ENCODE data around the gene RAB33B.

Gene RAB33B

DNA sequence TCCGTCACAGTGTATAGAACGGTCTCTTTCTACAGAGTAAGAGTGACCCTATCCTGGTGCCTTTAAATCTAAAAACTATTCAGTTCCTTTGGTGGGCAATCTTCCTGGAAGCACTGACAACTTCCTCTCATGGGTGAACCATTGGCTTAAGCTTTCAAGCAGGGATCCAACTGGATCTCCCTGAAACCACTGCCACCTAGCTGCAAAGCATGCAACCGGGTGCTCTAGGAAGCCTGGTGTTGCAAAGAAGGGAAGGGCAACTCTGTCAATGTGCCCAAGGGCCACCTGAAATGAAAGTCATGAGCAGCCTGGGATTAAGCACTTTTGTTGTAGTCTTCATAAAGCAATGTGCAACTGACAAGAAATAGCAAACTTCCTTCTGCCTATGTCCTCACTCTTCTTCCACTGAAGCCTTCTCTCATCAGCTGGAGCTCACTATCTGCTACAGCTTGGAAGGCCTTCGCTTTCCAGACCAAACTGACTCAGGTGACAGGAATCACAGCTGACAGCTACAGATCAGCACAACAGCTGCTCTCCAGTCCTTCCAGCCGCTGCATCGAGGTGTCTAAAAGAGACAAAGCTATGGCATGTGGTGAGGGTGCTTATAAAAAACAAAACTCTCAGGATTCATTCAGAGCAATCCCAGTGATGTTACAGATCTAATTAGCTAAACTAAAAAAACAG lies 55.9 kb downstream of the RAB33B start:
- no peak for DNase-seq

DNA sequence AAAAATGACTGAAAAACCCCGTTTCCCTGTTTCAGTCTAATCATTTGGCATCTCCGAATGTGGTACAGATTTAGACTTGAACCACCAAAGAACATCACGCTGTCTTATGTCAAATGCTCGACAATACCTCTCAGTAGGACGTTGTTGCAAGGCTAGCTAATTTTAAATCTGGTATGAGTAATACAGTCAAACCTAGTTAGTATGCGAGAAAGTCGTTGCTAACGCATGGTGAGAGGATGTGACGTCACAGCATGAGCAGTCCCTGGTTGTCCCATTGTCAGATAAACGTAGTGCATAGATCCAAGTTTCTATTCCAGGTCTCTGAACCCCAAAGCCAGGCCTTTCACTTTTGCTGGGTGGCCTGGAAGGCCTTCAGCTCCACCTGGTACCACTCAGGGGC lies 57.4 kb downstream of the RAB33B start:
- DNase-seq = no peak

DNA sequence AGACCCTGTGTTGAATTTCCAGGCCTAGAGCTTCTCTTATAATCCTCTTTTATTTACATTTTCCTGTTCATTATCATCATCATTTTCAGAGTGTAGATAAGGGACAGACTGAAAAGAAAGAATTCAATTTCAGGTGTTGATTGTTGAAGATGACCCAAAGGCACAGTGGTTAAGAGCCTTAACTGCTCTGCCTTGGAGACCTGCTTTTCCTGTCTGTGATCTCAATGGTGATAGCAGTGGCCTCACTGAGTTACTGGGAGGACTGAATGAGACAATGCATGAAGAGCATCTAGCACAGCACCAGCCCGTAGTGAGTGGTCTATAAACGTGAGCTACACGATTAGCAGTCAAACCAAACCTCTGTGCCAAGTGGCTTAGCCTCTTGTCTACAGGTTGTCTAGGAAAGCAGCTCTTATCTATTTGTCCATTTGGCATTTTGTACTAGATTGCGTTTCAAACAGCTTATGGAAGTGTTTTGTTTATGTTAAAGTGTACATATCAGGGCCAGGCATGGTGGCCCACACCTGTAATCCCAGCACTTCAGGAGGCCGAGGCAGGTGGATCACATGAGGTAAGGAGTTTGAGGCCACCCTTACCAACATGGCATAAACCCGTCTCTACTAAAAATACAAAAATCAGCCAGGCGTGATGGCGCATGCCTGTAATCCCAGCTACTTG lies 60.6 kb downstream of the RAB33B start:
- DNase-seq = no peak

DNA sequence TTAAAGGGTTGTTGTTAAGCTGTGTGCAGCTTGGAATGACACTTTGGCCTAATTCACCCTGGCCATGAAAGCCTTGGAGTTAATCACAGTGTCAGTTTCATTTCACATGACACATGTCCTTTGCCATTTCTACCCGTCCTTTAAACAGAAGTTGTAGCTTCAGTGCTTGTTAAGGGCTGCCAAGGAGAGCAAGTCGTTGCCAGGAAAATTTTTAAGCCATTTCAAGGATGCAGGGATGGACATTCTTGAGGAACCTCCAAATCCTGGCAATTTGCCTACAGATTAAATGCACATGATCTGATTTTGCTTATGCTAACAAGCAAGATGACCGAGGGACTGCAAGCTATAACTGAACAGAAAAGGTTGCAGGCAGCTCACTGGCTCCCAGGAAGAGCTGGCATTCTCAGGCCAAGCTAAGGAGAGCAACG lies 61.6 kb downstream of the RAB33B start:
- no peak for DNase-seq

DNA sequence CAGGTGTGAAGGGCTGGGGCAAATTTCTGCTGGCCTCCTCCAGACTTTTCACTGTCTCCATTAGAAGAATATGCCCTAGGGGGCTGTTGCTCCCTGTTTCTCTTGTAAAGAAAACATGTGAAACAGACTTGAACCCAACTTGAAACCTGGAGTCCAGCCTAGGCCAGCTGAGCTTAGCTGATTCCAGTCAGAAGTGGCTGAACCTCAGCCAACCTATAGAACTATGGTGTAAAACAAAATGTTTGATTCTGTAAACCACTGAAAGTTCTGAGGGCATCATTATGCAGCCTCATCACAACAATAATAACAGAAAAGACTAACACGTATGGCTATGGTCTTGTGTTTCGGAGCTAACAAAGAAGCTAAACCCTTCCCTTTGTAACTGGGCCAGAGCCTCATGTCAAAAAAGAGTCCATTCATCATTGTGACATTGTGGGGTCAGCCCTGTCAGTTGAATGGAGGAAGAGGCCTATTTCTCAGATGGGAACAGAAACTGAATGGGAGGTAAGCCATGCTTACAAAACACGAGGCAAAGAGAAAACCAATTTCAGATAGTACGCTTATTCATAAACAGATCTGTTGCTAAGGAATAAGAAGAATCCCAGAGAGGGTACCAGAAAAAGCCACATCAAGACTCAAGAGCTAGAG lies 68.0 kb downstream of the RAB33B start:
- DNase-seq = no peak

DNA sequence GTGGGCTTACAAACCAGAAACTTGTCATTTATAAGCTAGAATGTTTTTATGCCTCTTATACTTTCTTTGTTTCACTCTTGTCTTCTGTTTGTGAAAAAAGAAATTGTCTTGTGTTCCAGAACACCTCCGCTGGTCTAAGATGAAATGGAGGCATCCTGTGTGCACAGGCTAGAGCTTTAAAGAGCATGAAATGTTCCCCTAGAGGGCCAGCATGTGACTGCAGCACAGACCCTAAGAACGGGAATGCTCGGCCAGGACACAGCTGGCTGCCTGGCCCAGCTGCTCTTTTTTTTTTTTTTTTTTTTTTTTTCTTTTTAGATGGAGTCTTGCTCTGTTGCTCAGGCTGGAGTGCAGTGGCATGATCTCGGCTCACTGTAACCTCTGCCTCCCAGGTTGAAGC lies 68.5 kb downstream of the RAB33B start:
- DNase-seq = no peak

DNA sequence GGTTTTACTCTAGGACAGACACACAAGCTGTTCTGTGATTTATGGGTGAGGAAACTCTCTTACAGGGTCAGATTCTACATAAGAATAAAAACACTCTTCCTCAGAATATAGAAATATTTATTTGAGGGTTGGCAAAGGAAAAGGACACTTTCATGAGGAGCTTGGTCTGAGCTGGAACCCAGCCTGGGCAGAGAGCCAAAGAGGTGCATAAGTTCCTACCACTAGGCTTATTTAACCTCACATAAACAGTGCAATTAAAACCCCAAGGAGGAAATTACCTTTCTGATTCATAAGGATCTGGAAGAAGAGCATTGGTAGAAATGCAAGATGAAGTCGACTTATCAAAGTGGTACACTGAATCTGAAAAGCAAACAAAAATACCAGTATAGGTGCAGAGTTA lies 69.2 kb downstream of the RAB33B start:
- no peak for DNase-seq

DNA sequence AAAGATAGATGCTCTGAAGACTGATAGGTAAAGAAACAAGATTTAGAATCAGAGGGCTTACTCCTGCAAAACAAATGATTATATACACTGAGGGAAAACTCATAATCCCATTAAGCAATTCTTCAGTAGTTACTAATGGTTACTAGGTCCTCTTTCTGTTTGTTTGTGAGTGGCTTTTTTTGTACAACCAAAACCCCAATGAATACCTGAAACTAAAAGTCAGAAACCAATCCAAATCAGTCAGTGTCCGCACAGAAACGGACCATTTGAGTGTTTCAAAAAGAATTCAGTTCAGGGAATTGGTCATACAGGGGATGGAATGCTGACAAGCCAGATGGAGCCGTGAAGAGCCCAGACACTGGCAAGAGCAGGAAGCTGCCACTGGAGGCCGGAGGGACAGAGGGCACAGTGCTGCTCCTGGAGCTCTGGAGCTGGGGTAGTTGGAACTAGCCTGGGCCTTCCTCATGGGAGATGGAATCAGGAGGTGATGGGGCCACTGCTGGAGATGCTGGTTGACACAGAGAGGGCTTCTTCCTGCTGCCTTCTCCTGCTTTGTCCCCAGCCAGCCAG lies 70.2 kb downstream of the RAB33B start:
- no peak for DNase-seq

DNA sequence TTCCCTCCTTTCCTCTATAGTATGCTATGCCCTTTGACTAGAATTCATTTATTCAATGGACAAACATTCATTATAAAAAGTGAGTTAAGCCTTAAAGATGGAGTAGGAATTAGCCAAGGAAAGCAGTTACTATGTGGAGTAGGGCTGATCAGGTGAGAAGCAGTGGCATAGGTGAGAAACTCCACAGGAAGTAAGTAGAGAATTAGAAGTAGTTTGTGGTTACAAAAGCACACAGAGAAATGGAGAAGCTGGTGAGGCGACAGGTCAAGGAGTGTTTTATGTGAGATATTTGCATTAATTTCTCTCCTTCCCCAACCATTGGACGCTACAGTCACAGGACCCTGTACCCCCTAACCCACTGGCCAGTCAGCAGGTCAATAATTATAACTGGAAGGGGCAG lies 71.5 kb downstream of the RAB33B start:
- no peak for DNase-seq

All from activated CD4-positive, alpha-beta T cell treated with anti-CD3 and anti-CD28 coated beads, Interleukin-2, amount 50 U/mL, for 1 hour (primary cell).